ENCODE results near the gene SRL. TPM values are rescaled to one million over a fixed set of nuclear protein-coding genes. Genes with fewer than 3 reads are reported as not detected.

Gene SRL
- total and polyA plus RNA-seq, 11 donors: 218 to 760 (median 491) TPM

- intact Hi-C loops (cut with DNase I): loop anchor here in 2 of 10 donors (10.0 kb wide), 2 partner anchors 123 to 133 kb away; partner anchors contain the start of gene ADCY9 (in 1 of the 2)
- no peaks in the 10 kb centered on the region for H3K36me3 ChIP-seq
- 51 to 66% (median 63%) methylated on average over 7 of the region's 7 CpGs for WGBS, 4 donors
Measured at GRCh38 chr16:4247460-4247784, 5.5 kb upstream of the SRL start.

GRCh38 chr16:4246777-4247459 lies 5.0 kb upstream of the SRL start:
- intact Hi-C loops (cut with DNase I): loop anchor here in 2 of 10 donors (10.0 kb wide), 2 partner anchors 122 to 132 kb away; partner anchors contain the start of gene ADCY9 (in 1 of the 2)
- DNase-seq: no peak
- Histone ChIP-seq H3K4me1 (peaks cover 0 to 11% (median 3%) of the 10 kb centered on the region in 12 donors), H3K9me3 (no peaks in the 10 kb centered on the region), H3K4me3 (no peak overlapping the region), H3K36me3 (no peaks in the 10 kb centered on the region), H3K27me3 (no peaks in the 10 kb centered on the region), H3K27ac (peak overlapping the region in 5 of 12 donors; percentile 13 to 53 (median 34))
- 60 to 69% (median 64%) methylated on average over 11 to 14 of the region's 14 CpGs for WGBS, 4 donors
- TF ChIP-seq CTCF (IDR thresholded peaks at IDR 0.05) (no peak), POLR2A (IDR thresholded peaks at IDR 0.05) (no peak)
- peak in 2 of 4 donors; percentile 16 to 23 for ATAC-seq

More at GRCh38 chr16:4247460-4247784, 5.5 kb upstream of the SRL start:
- no peaks in the 10 kb centered on the region for H3K27me3 ChIP-seq
- TF ChIP-seq CTCF (IDR thresholded peaks at IDR 0.05) (no peak), POLR2A (IDR thresholded peaks at IDR 0.05) (no peak)
- H3K27ac ChIP-seq: peak overlapping the region in 5 of 12 donors; percentile 13 to 53 (median 34)
- DNase-seq (no peak), ATAC-seq (peak in 3 of 4 donors; percentile 17 to 57 (median 30))
- no peaks in the 10 kb centered on the region for H3K9me3 ChIP-seq
- H3K4me3 ChIP-seq: no peak overlapping the region
- H3K4me1 ChIP-seq: peaks cover 0 to 10% (median 0%) of the 10 kb centered on the region in 12 donors

GRCh38 chr16:4245077-4245791 lies 3.4 kb upstream of the SRL start:
- ATAC-seq (no peak), DNase-seq (no peak)
- 70 to 79% (median 75%) methylated on average over 13 of the region's 13 CpGs for WGBS, 4 donors
- Histone ChIP-seq H3K27me3 (no peaks in the 10 kb centered on the region), H3K27ac (no peak overlapping the region), H3K36me3 (no peaks in the 10 kb centered on the region), H3K4me3 (no peak overlapping the region), H3K9me3 (no peaks in the 10 kb centered on the region), H3K4me1 (peaks cover 0 to 11% (median 4%) of the 10 kb centered on the region in 12 donors)
- intact Hi-C loops (cut with DNase I): loop anchor here in 2 of 10 donors (10.0 kb wide), 2 partner anchors 120 to 130 kb away; partner anchors contain the start of gene ADCY9 (in 1 of the 2)
- TF ChIP-seq POLR2A (IDR thresholded peaks at IDR 0.05): no peak
- TF ChIP-seq CTCF (IDR thresholded peaks at IDR 0.05): no peak

All from heart left ventricle (tissue), 16 donors.